ENCODE measurements around the gene LUC7L3. TPM values are rescaled to one million over a fixed set of nuclear protein-coding genes. Genes with fewer than 3 reads are reported as not detected.
"Not testable (repeated sequence)": the region's sequence is repeated elsewhere in the genome, so short reads cannot be mapped to it uniquely, and the experiment has no call there.

Gene LUC7L3
- total and polyA plus RNA-seq, 8 donors: 63.4 to 1,211 (median 208) TPM

DNA sequence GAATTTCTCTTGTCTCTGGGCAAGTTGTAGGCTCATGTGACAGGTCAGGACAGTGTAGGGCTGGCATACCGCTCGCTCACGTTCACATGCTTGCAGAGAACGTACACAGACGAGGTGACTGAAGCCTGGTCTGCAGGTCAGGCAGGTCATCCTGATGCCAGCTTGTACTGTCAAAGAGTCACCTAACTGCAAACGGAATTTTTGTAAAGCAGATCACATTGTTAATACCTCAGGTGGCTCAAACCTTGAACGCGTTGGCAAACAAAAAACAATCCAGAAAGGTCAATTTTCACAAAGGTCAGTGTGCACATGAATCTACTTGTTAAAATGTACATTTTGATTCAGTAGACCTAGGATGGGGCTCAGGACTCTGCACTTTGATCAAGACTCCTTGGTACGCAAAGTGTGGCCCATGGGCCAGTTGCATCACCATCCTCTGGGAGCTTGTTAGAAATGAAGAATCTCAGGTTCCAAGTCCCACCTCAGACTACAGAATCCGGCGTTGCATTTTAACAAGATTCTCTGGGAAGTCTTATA lies 40.3 kb upstream of the LUC7L3 start:
- H3K36me3 ChIP-seq: peaks cover 0 to 38% (median 19%) of the 10 kb centered on the region in 4 donors
- TF ChIP-seq POLR2AphosphoS5 (IDR thresholded peaks at IDR 0.05): no peak
- no peak for TF ChIP-seq POLR2A (IDR thresholded peaks at IDR 0.05)
- TF ChIP-seq, protein P1, sequence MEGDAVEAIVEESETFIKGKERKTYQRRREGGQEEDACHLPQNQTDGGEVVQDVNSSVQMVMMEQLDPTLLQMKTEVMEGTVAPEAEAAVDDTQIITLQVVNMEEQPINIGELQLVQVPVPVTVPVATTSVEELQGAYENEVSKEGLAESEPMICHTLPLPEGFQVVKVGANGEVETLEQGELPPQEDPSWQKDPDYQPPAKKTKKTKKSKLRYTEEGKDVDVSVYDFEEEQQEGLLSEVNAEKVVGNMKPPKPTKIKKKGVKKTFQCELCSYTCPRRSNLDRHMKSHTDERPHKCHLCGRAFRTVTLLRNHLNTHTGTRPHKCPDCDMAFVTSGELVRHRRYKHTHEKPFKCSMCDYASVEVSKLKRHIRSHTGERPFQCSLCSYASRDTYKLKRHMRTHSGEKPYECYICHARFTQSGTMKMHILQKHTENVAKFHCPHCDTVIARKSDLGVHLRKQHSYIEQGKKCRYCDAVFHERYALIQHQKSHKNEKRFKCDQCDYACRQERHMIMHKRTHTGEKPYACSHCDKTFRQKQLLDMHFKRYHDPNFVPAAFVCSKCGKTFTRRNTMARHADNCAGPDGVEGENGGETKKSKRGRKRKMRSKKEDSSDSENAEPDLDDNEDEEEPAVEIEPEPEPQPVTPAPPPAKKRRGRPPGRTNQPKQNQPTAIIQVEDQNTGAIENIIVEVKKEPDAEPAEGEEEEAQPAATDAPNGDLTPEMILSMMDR (IDR thresholded peaks at IDR 0.05): no peak
- no peak for TF ChIP-seq EP300 (IDR thresholded peaks at IDR 0.05)
- intact Hi-C loops (cut with DNase I; ENCODE audit: low total_unique reads): no loop called here
- no peak overlapping the region for H3K4me3 ChIP-seq
- H3K27me3 ChIP-seq: no peaks in the 10 kb centered on the region
- H3K27ac ChIP-seq: no peak overlapping the region
- no peak for DNase-seq
- no peaks in the 10 kb centered on the region for H3K9me3 ChIP-seq
- WGBS, 5 donors: 78 to 91% (median 80%) methylated on average over 11 of the region's 11 CpGs
- H3K4me1 ChIP-seq: peaks cover 21 to 48% (median 41%) of the 10 kb centered on the region in 4 donors

DNA sequence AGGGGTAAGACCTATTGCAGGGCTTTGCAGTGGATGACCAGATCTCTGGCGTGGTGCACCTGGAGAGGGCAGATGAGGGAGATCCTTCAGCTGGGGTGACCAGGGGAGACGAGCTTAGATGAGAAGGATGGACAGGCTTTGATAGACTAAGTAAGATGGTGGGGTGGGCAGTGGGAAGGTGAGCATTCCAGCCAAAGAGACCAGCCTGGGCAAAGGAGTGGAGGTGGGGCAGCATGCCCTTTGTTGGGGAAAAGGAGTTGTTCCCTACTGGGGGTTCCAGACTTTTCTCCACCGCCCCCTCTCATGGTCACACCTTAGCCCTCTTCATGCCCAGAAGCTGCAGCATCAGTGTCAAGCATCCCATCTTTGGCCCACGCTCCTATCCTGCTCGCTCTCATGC lies 39.3 kb upstream of the LUC7L3 start:
- no peak for DNase-seq
- Histone ChIP-seq H3K4me3 (no peak overlapping the region), H3K4me1 (peaks cover 21 to 54% (median 42%) of the 10 kb centered on the region in 4 donors), H3K9me3 (no peaks in the 10 kb centered on the region), H3K27me3 (no peaks in the 10 kb centered on the region), H3K36me3 (peaks cover 0 to 38% (median 19%) of the 10 kb centered on the region in 4 donors), H3K27ac (no peak overlapping the region)
- WGBS, 5 donors: 94 to 97% (median 96%) methylated on average over 5 of the region's 5 CpGs
- TF ChIP-seq POLR2A (IDR thresholded peaks at IDR 0.05): no peak
- TF ChIP-seq, protein P1 (IDR thresholded peaks at IDR 0.05): no peak
- no peak for TF ChIP-seq POLR2AphosphoS5 (IDR thresholded peaks at IDR 0.05)
- TF ChIP-seq EP300 (IDR thresholded peaks at IDR 0.05): no peak
- intact Hi-C loops (cut with DNase I; ENCODE audit: low total_unique reads): no loop called here

DNA sequence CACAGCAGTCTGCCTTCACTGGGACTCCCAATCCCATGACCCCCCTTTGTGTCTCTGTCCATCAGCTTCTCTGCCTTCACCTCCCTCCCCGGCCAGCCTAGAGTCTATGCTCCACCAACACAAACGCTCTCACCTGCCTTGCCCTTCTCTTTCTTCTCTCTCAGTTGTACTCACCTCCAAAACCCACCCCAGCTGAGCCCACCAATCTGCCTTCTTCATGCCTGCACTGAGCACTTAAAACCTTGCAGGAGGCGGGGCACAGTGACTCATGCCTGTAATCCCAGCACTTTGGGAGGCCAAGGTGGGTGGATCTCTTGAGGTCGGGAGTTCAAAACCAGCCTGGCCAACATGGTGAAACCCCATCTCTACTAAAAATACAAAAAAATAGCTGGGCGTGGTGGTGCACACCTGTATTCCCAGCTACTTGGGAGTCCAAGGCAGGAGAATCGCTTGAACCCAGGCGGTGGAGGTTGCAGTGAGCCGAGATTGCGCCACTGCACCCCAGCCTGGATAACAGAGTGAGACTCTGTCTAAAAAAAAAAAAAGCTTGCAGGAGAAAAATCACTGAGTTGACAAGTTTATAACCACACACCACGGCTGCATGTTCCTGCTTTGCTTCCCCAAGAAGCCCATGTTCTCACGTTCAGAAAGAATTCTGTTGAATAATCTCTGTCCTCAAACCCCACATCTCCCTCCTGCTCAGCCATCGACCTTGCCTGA lies 38.7 kb upstream of the LUC7L3 start:
- H3K36me3 ChIP-seq: peaks cover 0 to 33% (median 19%) of the 10 kb centered on the region in 4 donors
- H3K27me3 ChIP-seq; H3K4me3 ChIP-seq; H3K9me3 ChIP-seq; intact Hi-C loops (cut with DNase I; ENCODE audit: low total_unique reads); DNase-seq: not testable (repeated sequence)
- peaks cover 25 to 54% (median 40%) of the 10 kb centered on the region in 4 donors for H3K4me1 ChIP-seq
- H3K27ac ChIP-seq: peak overlapping the region in 4 of 5 donors; percentile 42 to 70 (median 54)
- 69 to 77% (median 71%) methylated on average over 12 of the region's 12 CpGs for WGBS, 5 donors

DNA sequence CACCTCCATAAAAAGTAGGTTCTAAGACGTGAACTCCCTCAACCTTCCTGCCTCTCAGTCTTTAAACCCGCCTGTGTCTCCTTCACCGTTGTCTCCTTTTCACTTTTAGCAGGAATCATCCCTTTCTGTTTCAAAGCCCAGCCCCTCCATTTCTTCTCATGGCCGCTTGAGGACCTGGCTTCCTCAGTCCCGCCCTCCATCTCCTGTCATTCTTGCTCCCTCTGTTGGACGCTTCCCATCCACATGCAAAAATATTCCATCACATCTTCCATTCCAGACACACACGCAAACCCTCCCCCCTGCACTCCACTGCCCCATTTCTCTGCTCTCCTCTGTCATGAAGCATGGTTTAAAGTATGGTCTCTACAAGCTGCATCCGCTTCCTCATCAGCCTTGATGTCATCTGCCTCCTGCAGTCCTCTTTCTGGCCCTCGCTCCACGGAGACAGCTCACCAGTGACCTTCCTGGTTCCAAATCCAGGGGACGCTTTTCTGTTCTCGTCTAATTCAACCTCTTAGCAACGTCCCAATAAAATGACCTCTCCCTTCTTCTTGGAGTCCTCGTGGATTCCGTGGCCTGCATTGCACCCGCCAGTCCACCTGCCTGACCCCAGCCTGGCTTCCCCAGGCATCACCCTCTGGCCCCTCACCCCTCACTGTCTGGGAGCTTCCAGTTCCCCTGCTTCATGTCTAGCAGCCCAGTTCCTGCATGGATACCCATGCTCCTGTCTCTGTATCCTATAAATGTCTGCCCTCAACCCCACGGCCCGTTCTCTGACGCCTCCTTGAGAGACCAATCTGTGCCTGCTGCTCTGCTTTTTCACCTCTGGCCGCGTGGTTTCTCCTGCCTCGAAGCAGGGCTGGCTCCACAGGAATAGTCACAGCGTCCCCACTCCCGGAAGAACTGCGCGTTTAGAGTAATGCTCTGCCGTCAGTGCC lies 37.9 kb upstream of the LUC7L3 start:
- Histone ChIP-seq H3K36me3 (peaks cover 0 to 28% (median 16%) of the 10 kb centered on the region in 4 donors), H3K9me3 (no peaks in the 10 kb centered on the region), H3K4me3 (no peak overlapping the region), H3K4me1 (peaks cover 33 to 57% (median 43%) of the 10 kb centered on the region in 4 donors), H3K27ac (peak overlapping the region in 4 of 5 donors; percentile 42 to 70 (median 54)), H3K27me3 (no peaks in the 10 kb centered on the region)
- TF ChIP-seq EP300 (IDR thresholded peaks at IDR 0.05) (no peak), POLR2AphosphoS5 (IDR thresholded peaks at IDR 0.05) (peak in 1 of 3 donors; percentile 37), POLR2A (IDR thresholded peaks at IDR 0.05) (no peak)
- TF ChIP-seq, protein P1 (IDR thresholded peaks at IDR 0.05): peak in 4 of 7 experiments; percentile 14 to 65 (median 46)
- 61 to 67% (median 63%) methylated on average over 27 of the region's 27 CpGs for WGBS, 5 donors
- intact Hi-C loops (cut with DNase I; ENCODE audit: low total_unique reads): no loop called here
- DNase-seq: peak in 1 of 2 donors; percentile 89

All from stomach (tissue), 9 donors.